SK-N-SH treated with all-trans-retinoic acid at 6 μM for 48 hours (cell line): ENCODE data around the gene MYO15A.

Experiments
- CSRNP3 ChIP-seq: fragments of 250-450 bp; sonication (Bioruptor Pico); IDR thresholded peaks from 2 replicates; pipeline ENCODE4 v1.5.1; 2021; ENCODE audit warnings: mild to moderate bottlenecking, moderate library complexity
- ISL1 ChIP-seq: fragments of 250-450 bp; sonication (Bioruptor Pico); IDR thresholded peaks from 2 replicates; pipeline ENCODE4 v2.1.2; 2022; ENCODE audit warnings: mild to moderate bottlenecking, moderate library complexity
- POU6F1 ChIP-seq: fragments of 250-450 bp; sonication (Bioruptor Pico); IDR thresholded peaks from 2 replicates; pipeline ENCODE4 v1.8.0; 2021; ENCODE audit warnings: low read depth, mild to moderate bottlenecking, moderate library complexity, borderline replicate concordance
- PPARA ChIP-seq: fragments of 250-450 bp; sonication (Bioruptor Pico); IDR thresholded peaks from 2 replicates; pipeline ENCODE4 v1.5.0; 2020; ENCODE audit warnings: mild to moderate bottlenecking, borderline replicate concordance
- RARB ChIP-seq: fragments of 250-450 bp; sonication (Bioruptor Pico); IDR thresholded peaks from 2 replicates; pipeline ENCODE4 v1.8.0; 2021; ENCODE audit warnings: mild to moderate bottlenecking, moderate library complexity
- ZNF8 ChIP-seq: fragments of 450-650 bp; formaldehyde crosslinking; IDR thresholded peaks from 2 replicates; pipeline ENCODE4 v1.5.0; 2020; ENCODE audit warnings: mild to moderate bottlenecking, moderate library complexity
- TF ChIP-seq, protein P1 (sequence below): fragments of 250-450 bp; sonication (Bioruptor Pico); IDR thresholded peaks from 2 replicates; pipeline ENCODE4 v1.8.0; 2020; ENCODE audit warnings: mild to moderate bottlenecking, moderate library complexity, borderline replicate concordance

DNA sequence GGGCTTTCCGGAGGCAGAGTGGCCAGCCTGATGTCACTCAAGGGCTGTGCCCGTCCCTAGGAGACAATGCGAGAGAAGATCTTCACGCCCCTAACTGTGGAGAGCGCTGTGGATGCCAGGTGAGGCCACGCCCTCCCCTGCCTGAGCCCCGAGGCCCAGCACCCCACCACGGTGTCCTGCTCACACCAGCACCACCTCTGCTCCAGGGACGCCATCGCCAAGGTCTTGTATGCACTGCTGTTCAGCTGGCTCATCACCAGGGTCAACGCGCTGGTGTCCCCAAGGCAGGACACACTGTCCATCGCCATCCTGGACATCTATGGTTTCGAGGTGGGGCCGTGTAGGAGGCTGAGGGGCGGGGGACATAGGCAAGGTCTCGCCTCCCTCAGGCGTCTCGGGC is 27.8 kb downstream of the MYO15A start:
- TF ChIP-seq RARB (no peak), PPARA (CRISPR knock-in tag) (no peak), CSRNP3 (CRISPR knock-in tag) (no peak), POU6F1 (CRISPR knock-in tag) (no peak), ZNF8 (CRISPR knock-in tag) (no peak), ISL1 (CRISPR knock-in tag) (no peak)
- TF ChIP-seq, protein P1, sequence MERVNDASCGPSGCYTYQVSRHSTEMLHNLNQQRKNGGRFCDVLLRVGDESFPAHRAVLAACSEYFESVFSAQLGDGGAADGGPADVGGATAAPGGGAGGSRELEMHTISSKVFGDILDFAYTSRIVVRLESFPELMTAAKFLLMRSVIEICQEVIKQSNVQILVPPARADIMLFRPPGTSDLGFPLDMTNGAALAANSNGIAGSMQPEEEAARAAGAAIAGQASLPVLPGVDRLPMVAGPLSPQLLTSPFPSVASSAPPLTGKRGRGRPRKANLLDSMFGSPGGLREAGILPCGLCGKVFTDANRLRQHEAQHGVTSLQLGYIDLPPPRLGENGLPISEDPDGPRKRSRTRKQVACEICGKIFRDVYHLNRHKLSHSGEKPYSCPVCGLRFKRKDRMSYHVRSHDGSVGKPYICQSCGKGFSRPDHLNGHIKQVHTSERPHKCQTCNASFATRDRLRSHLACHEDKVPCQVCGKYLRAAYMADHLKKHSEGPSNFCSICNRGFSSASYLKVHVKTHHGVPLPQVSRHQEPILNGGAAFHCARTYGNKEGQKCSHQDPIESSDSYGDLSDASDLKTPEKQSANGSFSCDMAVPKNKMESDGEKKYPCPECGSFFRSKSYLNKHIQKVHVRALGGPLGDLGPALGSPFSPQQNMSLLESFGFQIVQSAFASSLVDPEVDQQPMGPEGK (CRISPR knock-in tag) = no peak
